ENCODE results near the gene MARK2. TPM values are rescaled to one million over a fixed set of nuclear protein-coding genes. Genes with fewer than 3 reads are reported as not detected.

The MARK2 gene
- polyA plus RNA-seq, 3 donors, result 32.4 to 55.7 (median 33.3) TPM

DNA sequence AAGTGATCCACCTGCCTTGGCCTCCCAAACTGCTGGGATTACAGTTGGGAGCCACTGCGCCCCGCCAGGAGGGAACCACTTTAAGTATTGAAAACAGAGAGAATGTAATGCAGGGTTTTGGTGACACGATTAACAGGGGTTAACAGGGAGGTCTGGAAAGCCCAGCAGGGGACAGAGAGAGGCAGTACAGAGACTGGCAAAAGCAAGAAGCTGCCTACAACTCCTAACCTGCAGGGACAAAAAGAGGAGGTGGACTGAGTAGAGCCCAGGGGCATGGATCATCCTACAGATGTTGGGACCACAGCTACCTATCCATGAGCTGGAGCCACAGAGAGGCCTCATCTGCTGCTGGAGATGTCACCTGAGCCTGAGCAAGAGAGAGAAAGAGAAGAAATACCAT, 27.4 kb upstream of the MARK2 start:
- H3K4me3 ChIP-seq (replicated peaks in 1 of 3; ENCODE audit: low read depth in 2 of 3, low read length in 3 of 3), result no peak overlapping the region
- H3K36me3 ChIP-seq (replicated peaks in 1 of 2; ENCODE audit: control insufficient read depth in 1 of 2, insufficient read depth in 2 of 2, low read length in 2 of 2), result no peaks in the 10 kb centered on the region
- no peak overlapping the region for H3K4me2 ChIP-seq (replicated peaks; ENCODE audit: extremely low read depth, low read length, poor library complexity, severe bottlenecking)
- peaks cover 22 to 24% of the 10 kb centered on the region in 2 donors for H3K4me1 ChIP-seq (ENCODE audit: control insufficient read depth in 1 of 2, insufficient read depth in 2 of 2, low read length in 2 of 2)
- H3K79me2 ChIP-seq (ENCODE audit: insufficient read depth, low read length), result peaks cover 29% of the 10 kb centered on the region
- TF ChIP-seq CTCF (IDR thresholded peaks at IDR 0.05), result no peak
- H3K9me3 ChIP-seq (replicated peaks in 1 of 2; ENCODE audit: control insufficient read depth in 1 of 2, insufficient read depth in 1 of 2, low read length in 2 of 2), result no peaks in the 10 kb centered on the region
- Mint-ChIP-seq H3K9me3 (no peaks in the 10 kb centered on the region), H3K36me3 (peaks cover 2 to 4% of the 10 kb centered on the region in 2 donors), H3K27me3 (ENCODE audit: low read depth in 3 of 3) (peaks cover 11 to 14% (median 13%) of the 10 kb centered on the region in 3 donors), H3K4me1 (peaks cover 30% of the 10 kb centered on the region), H3K4me3 (no peak overlapping the region), H3K27ac (no peak overlapping the region)
- 89% methylated on average over 3 of the region's 3 CpGs for WGBS (ENCODE audit: insufficient coverage)
- H4K20me1 ChIP-seq (ENCODE audit: insufficient read depth, low read length), result peaks cover 8% of the 10 kb centered on the region
- no peak overlapping the region for H2AFZ ChIP-seq (ENCODE audit: insufficient read depth, low read depth, low read length, poor library complexity, severe bottlenecking)
- H3K27ac ChIP-seq (ENCODE audit: low read depth in 1 of 2, low read length in 2 of 2), result no peak overlapping the region
- DNase-seq, result no peak
- peaks cover 0 to 7% of the 10 kb centered on the region in 2 donors for H3K27me3 ChIP-seq (ENCODE audit: control insufficient read depth in 2 of 2, insufficient read depth in 2 of 2, low read length in 2 of 2)
- intact Hi-C loops (cut with micrococcal nuclease), result no loop called here
- H3K9ac ChIP-seq (ENCODE audit: insufficient read depth, low read length, poor library complexity, severe bottlenecking), result no peak overlapping the region

- intact Hi-C loops (cut with micrococcal nuclease), result no loop called here
- Histone ChIP-seq H3K36me3 (replicated peaks in 1 of 2; ENCODE audit: control insufficient read depth in 1 of 2, insufficient read depth in 2 of 2, low read length in 2 of 2) (peaks cover 0 to 6% of the 10 kb centered on the region in 2 donors), H3K4me1 (ENCODE audit: control insufficient read depth in 1 of 2, insufficient read depth in 2 of 2, low read length in 2 of 2) (peaks cover 25 to 28% of the 10 kb centered on the region in 2 donors), H3K4me3 (replicated peaks in 1 of 3; ENCODE audit: low read depth in 2 of 3, low read length in 3 of 3) (peak within 1 kb of the TSS; percentile 61 to 85 (median 77)), H3K79me2 (ENCODE audit: insufficient read depth, low read length) (peaks cover 33% of the 10 kb centered on the region), H3K4me2 (replicated peaks; ENCODE audit: extremely low read depth, low read length, poor library complexity, severe bottlenecking) (peak within 1 kb of the TSS; percentile 85), H3K27me3 (ENCODE audit: control insufficient read depth in 2 of 2, insufficient read depth in 2 of 2, low read length in 2 of 2) (peaks cover 0 to 7% of the 10 kb centered on the region in 2 donors), H3K9ac (ENCODE audit: insufficient read depth, low read length, poor library complexity, severe bottlenecking) (peak within 1 kb of the TSS; percentile 71), H2AFZ (ENCODE audit: insufficient read depth, low read depth, low read length, poor library complexity, severe bottlenecking) (peak within 1 kb of the TSS; percentile 93), H3K9me3 (replicated peaks in 1 of 2; ENCODE audit: control insufficient read depth in 1 of 2, insufficient read depth in 1 of 2, low read length in 2 of 2) (no peaks in the 10 kb centered on the region), H3K27ac (ENCODE audit: low read depth in 1 of 2, low read length in 2 of 2) (peak within 1 kb of the TSS in 1 of 2 donors; percentile 36), H4K20me1 (ENCODE audit: insufficient read depth, low read length) (peaks cover 8% of the 10 kb centered on the region)
- WGBS (ENCODE audit: insufficient coverage), result 0% methylated on average over 65 of the region's 65 CpGs
- Mint-ChIP-seq H3K27me3 (ENCODE audit: low read depth in 3 of 3) (peaks cover 11 to 14% (median 12%) of the 10 kb centered on the region in 3 donors), H3K9me3 (no peaks in the 10 kb centered on the region), H3K36me3 (peaks cover 10 to 13% of the 10 kb centered on the region in 2 donors), H3K27ac (peak within 1 kb of the TSS in 1 of 7 donors; percentile 54), H3K4me1 (peaks cover 32% of the 10 kb centered on the region), H3K4me3 (peak within 1 kb of the TSS; percentile 80 to 87)
- DNase-seq, result peak; percentile 24 to 37 (median 36)
- TF ChIP-seq CTCF (IDR thresholded peaks at IDR 0.05), result no peak
Observed at GRCh38 chr11:63813035-63813562, 25.8 kb upstream of the MARK2 start, which contains the start of gene SPINDOC. SPINDOC (plus strand) TSS chr11:63813456; CDS start chr11:63813687, 231 bp downstream.

All from CD14-positive monocyte (primary cell).